CD4-positive, alpha-beta T cell (primary cell): ENCODE measurements around the gene SGSM1. TPM values are rescaled to one million over a fixed set of nuclear protein-coding genes. Genes with fewer than 3 reads are reported as not detected.

Experiments used
- ATAC-seq: fragments of 200-7000 bp; cut with Tn5 transposase; one replicate; pipeline ENCODE4 v1.10.0; 2022; ENCODE audit warnings: mild to moderate bottlenecking; ENCODE audit not compliant: poor library complexity
- CTCF ChIA-PET: fragments of 350-600 bp; sonication (Branson Sonifier 250); formaldehyde crosslinking; loops from one replicate; lab custom pipeline; 2021; ENCODE audit warnings: antibody characterized with exemption, inconsistent platforms; lab: Charles Lee
- POLR2A ChIA-PET: fragments of 350-600 bp; sonication (Branson Sonifier 250); formaldehyde crosslinking; loops from one replicate; lab custom pipeline; 2021; ENCODE audit warnings: antibody characterized with exemption, inconsistent platforms; lab: Charles Lee
- DNase-seq, 14 experiments: peaks; one replicate each; pipeline ENCODE4 v3.0.0-alpha.2; 2013 to 2020; ENCODE audit warnings: mixed read lengths in 2 of 14
- H3K27ac ChIP-seq, 2 donors: one replicate each; pipeline versions ENCODE4 v1.5.1 to v1.7.0; 2013; ENCODE audit warnings: low read length in 2 of 2, low read depth in 1 of 2, mild to moderate bottlenecking in 1 of 2
- H3K27me3 ChIP-seq, 2 experiments: 1 replicate in 1 of 2; 2 replicates in 1 of 2; pipeline versions ENCODE4 v1.6.1 to v1.7.0; 2013; ENCODE audit warnings: low read length in 2 of 2, control low read depth in 1 of 2, mild to moderate bottlenecking in 1 of 2, moderate library complexity in 1 of 2; ENCODE audit not compliant: insufficient read depth in 2 of 2, control insufficient read depth in 1 of 2
- H3K36me3 ChIP-seq: one replicate; pipeline ENCODE4 v1.6.1; 2013; ENCODE audit warnings: low read length, control low read depth; ENCODE audit not compliant: insufficient read depth
- H3K4me1 ChIP-seq: one replicate; pipeline ENCODE4 v1.6.1; 2013; ENCODE audit warnings: low read length, control low read depth; ENCODE audit not compliant: insufficient read depth
- H3K4me3 ChIP-seq: one replicate; pipeline ENCODE4 v1.5.1; 2013; ENCODE audit warnings: mild to moderate bottlenecking, low read length, moderate library complexity
- H3K9me3 ChIP-seq, 2 experiments: 1 replicate in 1 of 2; 2 replicates in 1 of 2; pipeline versions ENCODE4 v1.6.1 to v1.7.0; 2013; ENCODE audit warnings: low read length in 2 of 2, mild to moderate bottlenecking in 2 of 2, control low read depth in 1 of 2, moderate library complexity in 1 of 2; ENCODE audit not compliant: control insufficient read depth in 1 of 2, insufficient read depth in 1 of 2
- H3K27ac Mint-ChIP-seq: one replicate; pipeline ENCODE4 v1.8.0; 2020; ENCODE audit warnings: mixed read lengths
- H3K27me3 Mint-ChIP-seq: one replicate; pipeline ENCODE4 v1.8.0; 2021; ENCODE audit warnings: mixed read lengths
- H3K36me3 Mint-ChIP-seq: one replicate; pipeline ENCODE4 v1.8.0; 2021; ENCODE audit warnings: low read depth, mixed read lengths
- H3K4me1 Mint-ChIP-seq: one replicate; pipeline ENCODE4 v1.8.0; 2021; ENCODE audit warnings: low read depth, mixed read lengths
- H3K4me3 Mint-ChIP-seq: one replicate; pipeline ENCODE4 v1.8.0; 2020; ENCODE audit warnings: mild to moderate bottlenecking, mixed read lengths
- H3K9me3 Mint-ChIP-seq: one replicate; pipeline ENCODE4 v1.8.0; 2020; ENCODE audit warnings: mixed read lengths
- CTCF ChIP-seq: fragments of 200-600 bp; IDR thresholded peaks from one replicate; pipeline ENCODE4 v1.8.0; 2022; ENCODE audit warnings: antibody characterized with exemption, mild to moderate bottlenecking
- intact Hi-C, 2 experiments: fragments of 100-400 bp; cut with DNase I in 1 of 2; cut with micrococcal nuclease in 1 of 2; formaldehyde crosslinking; loops; one replicate each; pipeline versions ENCODE4 v1.15.1 to v1.9.0; 2023 to 2025; cut with DNase I, micrococcal nuclease
- total RNA-seq, 174 experiments: library from RNA in 2 of 174; stranded (reverse) in 2 of 174; gene quantifications; one replicate each; pipeline ENCODE4 v1.2.3 and lab custom pipeline; 2021 to 2026

Gene SGSM1
- total RNA-seq, 2 experiments from 2014 or later, result 1.3 to 1.9 TPM

- H3K27me3 ChIP-seq, result peaks cover 0 to 6% of the 10 kb centered on the region in 2 experiments
- no peak for TF ChIP-seq CTCF
- Mint-ChIP-seq H3K4me3 (no peak overlapping the region), H3K27ac (no peak overlapping the region), H3K36me3 (no peaks in the 10 kb centered on the region), H3K4me1 (no peaks in the 10 kb centered on the region), H3K27me3 (peaks cover 14% of the 10 kb centered on the region), H3K9me3 (no peaks in the 10 kb centered on the region)
- H3K4me3 ChIP-seq, result no peak overlapping the region
- ATAC-seq, result no peak
- ChIA-PET POLR2A (no interaction called here), CTCF (no interaction called here)
- DNase-seq, result no peak
- intact Hi-C loops, result loop anchor here (5.0 to 10.0 kb wide), 4 partner anchors 125 to 432 kb away; partner anchors contain the start of gene ADORA2A (in 1 of the 2)
- H3K27ac ChIP-seq, result no peak overlapping the region
- H3K36me3 ChIP-seq, result no peaks in the 10 kb centered on the region
- no peaks in the 10 kb centered on the region for H3K9me3 ChIP-seq
- H3K4me1 ChIP-seq, result no peaks in the 10 kb centered on the region
Measured at GRCh38 chr22:24759765-24760164, 46.2 kb upstream of the SGSM1 start.

- CTCF ChIA-PET, result no interaction called here
- Histone ChIP-seq H3K4me3 (no peak overlapping the region), H3K4me1 (no peaks in the 10 kb centered on the region), H3K27ac (no peak overlapping the region), H3K27me3 (peaks cover 0 to 6% of the 10 kb centered on the region in 2 experiments), H3K36me3 (no peaks in the 10 kb centered on the region), H3K9me3 (no peaks in the 10 kb centered on the region)
- Mint-ChIP-seq H3K27ac (no peak overlapping the region), H3K27me3 (peaks cover 14% of the 10 kb centered on the region), H3K9me3 (no peaks in the 10 kb centered on the region), H3K4me1 (no peaks in the 10 kb centered on the region), H3K4me3 (no peak overlapping the region), H3K36me3 (no peaks in the 10 kb centered on the region)
- no peak for TF ChIP-seq CTCF
- ATAC-seq (no peak), DNase-seq (no peak)
- intact Hi-C loops, result no loop called here
- POLR2A ChIA-PET, result no interaction called here
Measured at GRCh38 chr22:24760708-24761306, 45.2 kb upstream of the SGSM1 start.

DNA sequence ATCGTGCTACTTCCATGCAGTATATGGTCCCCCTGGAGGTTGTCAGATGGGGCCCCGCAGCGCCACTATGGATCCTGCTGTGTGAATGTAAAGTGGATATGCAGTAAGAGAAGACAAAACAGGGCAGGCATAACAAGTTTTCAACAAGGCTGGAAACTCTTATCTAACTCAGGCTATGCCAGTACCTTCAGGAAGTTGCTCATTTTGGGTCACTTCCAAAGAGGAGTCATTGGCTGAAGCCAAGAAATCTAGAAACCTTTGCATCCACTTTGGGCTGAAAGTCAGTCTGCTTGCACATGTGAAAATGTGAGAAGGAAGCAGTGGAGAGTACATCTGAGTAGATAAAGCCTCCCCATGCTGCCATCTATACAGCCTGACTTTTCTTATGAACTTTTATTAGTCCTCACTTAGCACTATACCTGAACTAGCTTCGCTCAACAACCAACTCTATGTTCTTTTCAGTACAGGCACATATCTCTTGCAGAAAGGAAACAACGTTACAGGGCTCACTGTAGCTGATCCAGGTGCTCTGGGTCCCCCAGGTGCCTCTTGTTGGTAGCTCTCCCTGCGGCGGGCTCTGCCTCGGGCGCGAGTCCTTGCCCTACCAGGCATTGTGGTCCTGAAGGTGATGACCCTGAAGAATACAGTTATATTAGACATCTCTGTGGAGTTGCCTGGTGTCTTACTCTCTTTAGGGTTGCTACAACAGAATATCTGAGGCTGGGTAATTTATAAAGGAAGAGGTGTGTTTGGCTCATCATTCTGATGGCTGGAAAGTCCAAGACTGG is 43.9 kb upstream of the SGSM1 start:
- Mint-ChIP-seq H3K4me3 (no peak overlapping the region), H3K36me3 (no peaks in the 10 kb centered on the region), H3K27me3 (peaks cover 14% of the 10 kb centered on the region), H3K27ac (no peak overlapping the region), H3K9me3 (no peaks in the 10 kb centered on the region), H3K4me1 (no peaks in the 10 kb centered on the region)
- Histone ChIP-seq H3K4me3 (no peak overlapping the region), H3K36me3 (no peaks in the 10 kb centered on the region), H3K27ac (no peak overlapping the region), H3K9me3 (no peaks in the 10 kb centered on the region), H3K4me1 (no peaks in the 10 kb centered on the region), H3K27me3 (peaks cover 0 to 6% of the 10 kb centered on the region in 2 experiments)
- POLR2A ChIA-PET, result no interaction called here
- CTCF ChIA-PET, result no interaction called here
- intact Hi-C loops, result no loop called here
- ATAC-seq (no peak), DNase-seq (no peak)
- TF ChIP-seq CTCF, result no peak
